GM18858 (cell line): ENCODE measurements around the gene ABCA4.

Experiments used
- ATAC-seq: cut with Tn5 transposase; IDR thresholded peaks from one replicate; pipeline ENCODE4 v1.9.1; 2021; ENCODE audit not compliant: unreplicated experiment

Gene ABCA4

GRCh38 chr1:94055459-94056122, 65.4 kb downstream of the ABCA4 start:
- ATAC-seq = no peak

- ATAC-seq = no peak
These were observed 70.3 kb downstream of the ABCA4 start for GRCh38 chr1:94050675-94051074.

GRCh38 chr1:94050254-94050653, 70.7 kb downstream of the ABCA4 start:
- ATAC-seq = no peak

- no peak for ATAC-seq
These were observed 71.2 kb downstream of the ABCA4 start for GRCh38 chr1:94049791-94050190.

- no peak for ATAC-seq
These were observed 72.4 kb downstream of the ABCA4 start for GRCh38 chr1:94048413-94049164.

GRCh38 chr1:94047949-94048348, 73.0 kb downstream of the ABCA4 start:
- ATAC-seq = no peak

GRCh38 chr1:94045465-94046056, 75.4 kb downstream of the ABCA4 start:
- ATAC-seq = no peak

- ATAC-seq = no peak
These were observed 76.1 kb downstream of the ABCA4 start for GRCh38 chr1:94044891-94045290.

GRCh38 chr1:94044290-94044790, 76.6 kb downstream of the ABCA4 start:
- no peak for ATAC-seq

GRCh38 chr1:94043738-94044289, 77.1 kb downstream of the ABCA4 start:
- no peak for ATAC-seq

- no peak for ATAC-seq
These were observed 78.6 kb downstream of the ABCA4 start for GRCh38 chr1:94042388-94042787.

GRCh38 chr1:94039871-94040569, 80.9 kb downstream of the ABCA4 start:
- ATAC-seq = no peak

- no peak for ATAC-seq
These were observed 81.5 kb downstream of the ABCA4 start for GRCh38 chr1:94039514-94039870.

GRCh38 chr1:94038511-94038910, 82.4 kb downstream of the ABCA4 start:
- ATAC-seq = no peak

GRCh38 chr1:94037392-94038229, 83.3 kb downstream of the ABCA4 start:
- peak; percentile 38 for ATAC-seq

GRCh38 chr1:94036730-94037129, 84.2 kb downstream of the ABCA4 start:
- ATAC-seq = no peak

- no peak for ATAC-seq
These were observed 87.1 kb downstream of the ABCA4 start for GRCh38 chr1:94033849-94034248.

GRCh38 chr1:94032637-94033036, 88.3 kb downstream of the ABCA4 start:
- no peak for ATAC-seq

- no peak for ATAC-seq
These were observed 89.4 kb downstream of the ABCA4 start for GRCh38 chr1:94031591-94031990.

- ATAC-seq = no peak
These were observed 89.8 kb downstream of the ABCA4 start for GRCh38 chr1:94031154-94031553.
